LNCaP clone FGC (cell line): ENCODE data around the gene NMNAT3.

Experiments used
- DNase-seq: peaks from one replicate; pipeline ENCODE4 v3.0.0-alpha.2; 2011; ENCODE audit warnings: low read depth
- H3K4me3 ChIP-seq: 2 replicates; pipeline ENCODE4 v1.5.1; 2011; ENCODE audit warnings: mild to moderate bottlenecking, low read depth, low read length, control low read depth
- TF ChIP-seq, protein P1 (sequence below): IDR thresholded peaks from 2 replicates; pipeline ENCODE4 v1.5.1; 2012; ENCODE audit warnings: mild to moderate bottlenecking; ENCODE audit not compliant: control insufficient read depth, insufficient read depth; ENCODE audit errors: extremely low read depth

NMNAT3 gene

DNA sequence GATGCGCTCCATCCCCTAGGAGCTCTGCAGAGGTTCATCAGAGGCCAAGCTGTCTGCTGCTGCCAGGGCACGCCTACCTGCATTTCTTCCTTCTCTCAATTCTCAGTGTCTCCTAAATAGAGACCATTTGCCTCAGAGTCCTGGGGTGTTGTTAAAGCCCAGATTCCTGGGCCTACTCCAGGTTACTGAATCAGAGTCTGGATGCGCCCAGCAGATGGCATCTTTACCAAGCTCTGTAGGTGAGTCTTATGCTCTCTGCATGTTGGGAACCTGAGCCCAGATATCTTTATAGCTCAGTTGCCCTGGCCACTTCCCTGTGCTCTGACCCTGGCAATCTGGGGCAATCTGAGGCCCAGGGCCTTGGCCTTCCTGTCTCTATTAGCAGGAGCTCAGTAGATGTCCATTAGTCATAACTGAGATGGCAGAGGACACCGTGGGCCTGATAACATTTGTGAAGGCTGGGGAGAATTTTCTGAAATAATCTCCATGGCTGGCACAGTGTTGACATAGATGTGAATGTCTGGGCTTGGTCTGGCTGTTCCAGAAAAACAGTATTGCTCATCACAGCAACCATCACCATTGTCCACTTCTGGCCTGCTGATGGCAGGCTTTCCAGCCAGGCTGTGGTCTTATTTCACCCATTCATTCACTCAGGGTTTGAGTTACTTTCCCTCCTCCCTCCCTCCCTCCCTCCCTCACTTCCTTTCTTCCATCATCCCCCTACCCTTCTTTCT, 125.0 kb downstream of the NMNAT3 start:
- TF ChIP-seq, protein P1, sequence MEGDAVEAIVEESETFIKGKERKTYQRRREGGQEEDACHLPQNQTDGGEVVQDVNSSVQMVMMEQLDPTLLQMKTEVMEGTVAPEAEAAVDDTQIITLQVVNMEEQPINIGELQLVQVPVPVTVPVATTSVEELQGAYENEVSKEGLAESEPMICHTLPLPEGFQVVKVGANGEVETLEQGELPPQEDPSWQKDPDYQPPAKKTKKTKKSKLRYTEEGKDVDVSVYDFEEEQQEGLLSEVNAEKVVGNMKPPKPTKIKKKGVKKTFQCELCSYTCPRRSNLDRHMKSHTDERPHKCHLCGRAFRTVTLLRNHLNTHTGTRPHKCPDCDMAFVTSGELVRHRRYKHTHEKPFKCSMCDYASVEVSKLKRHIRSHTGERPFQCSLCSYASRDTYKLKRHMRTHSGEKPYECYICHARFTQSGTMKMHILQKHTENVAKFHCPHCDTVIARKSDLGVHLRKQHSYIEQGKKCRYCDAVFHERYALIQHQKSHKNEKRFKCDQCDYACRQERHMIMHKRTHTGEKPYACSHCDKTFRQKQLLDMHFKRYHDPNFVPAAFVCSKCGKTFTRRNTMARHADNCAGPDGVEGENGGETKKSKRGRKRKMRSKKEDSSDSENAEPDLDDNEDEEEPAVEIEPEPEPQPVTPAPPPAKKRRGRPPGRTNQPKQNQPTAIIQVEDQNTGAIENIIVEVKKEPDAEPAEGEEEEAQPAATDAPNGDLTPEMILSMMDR = peak; percentile 37; the same call in 1 of the 2 replicates
- no peak for DNase-seq
- H3K4me3 ChIP-seq = no peak overlapping the region

DNA sequence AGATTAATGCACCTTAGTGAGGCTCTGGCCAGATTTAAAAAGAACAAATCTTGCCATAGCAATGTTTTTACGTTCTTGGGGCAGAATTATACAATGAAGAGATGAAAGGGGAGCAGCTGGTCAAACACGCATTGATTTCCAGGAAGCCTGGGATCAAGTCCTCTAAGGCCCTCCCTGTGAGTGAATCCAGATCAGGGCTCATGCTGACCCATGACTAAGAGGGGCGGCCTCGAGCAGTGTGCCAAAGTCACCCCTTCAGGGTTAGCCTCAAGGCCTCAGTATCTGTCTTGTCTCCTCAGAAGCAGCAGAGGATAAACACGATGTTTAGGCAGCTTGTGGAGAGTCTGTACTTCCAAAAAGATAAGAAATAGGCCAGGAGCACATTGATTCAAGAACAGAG, 129.0 kb downstream of the NMNAT3 start:
- TF ChIP-seq, protein P1 = no peak
- DNase-seq = no peak
- no peak overlapping the region for H3K4me3 ChIP-seq

DNA sequence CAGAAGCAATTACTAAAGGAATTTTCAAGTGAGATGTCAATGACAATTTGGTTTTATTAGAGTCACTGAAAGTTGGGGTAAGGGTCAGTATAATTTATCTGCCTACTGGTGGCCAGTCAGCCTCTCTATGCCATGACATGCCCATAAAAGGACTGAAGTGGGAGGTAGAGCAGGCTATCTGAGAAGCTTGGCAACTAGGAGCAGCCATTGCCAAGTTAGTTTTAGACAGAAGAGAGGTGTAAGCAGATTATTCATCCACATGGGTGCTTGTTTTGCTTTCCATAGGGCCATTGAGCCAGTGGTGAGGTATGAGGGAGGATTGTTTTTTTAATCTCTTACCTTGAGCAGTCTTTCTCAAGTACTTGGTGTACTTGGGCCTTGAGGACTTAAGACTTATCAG, 130.1 kb downstream of the NMNAT3 start:
- TF ChIP-seq, protein P1 = no peak

DNA sequence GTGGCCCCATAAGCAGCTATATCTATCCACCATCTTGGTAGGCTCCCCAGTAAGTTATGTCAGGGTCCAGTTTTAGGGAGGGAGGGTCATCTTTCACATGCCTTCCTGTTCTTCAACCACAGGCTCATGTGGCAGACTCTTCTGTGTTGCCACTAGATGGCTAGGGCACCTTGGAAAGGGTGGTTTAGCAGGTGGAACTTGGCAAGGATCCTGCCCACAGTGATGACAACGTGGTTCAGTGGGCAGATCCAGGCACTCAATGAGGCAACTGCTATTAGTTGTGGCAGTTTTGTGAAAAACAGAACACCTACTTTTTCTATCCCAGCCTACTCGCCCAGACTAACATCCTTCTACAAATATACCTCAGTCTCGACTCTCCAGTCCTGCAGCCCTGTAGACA, 131.0 kb downstream of the NMNAT3 start:
- H3K4me3 ChIP-seq = no peak overlapping the region
- TF ChIP-seq, protein P1 = no peak
- DNase-seq = no peak

More for the DNA sequence above, 130.1 kb downstream of the NMNAT3 start:
- no peak for DNase-seq
- H3K4me3 ChIP-seq = no peak overlapping the region

DNA sequence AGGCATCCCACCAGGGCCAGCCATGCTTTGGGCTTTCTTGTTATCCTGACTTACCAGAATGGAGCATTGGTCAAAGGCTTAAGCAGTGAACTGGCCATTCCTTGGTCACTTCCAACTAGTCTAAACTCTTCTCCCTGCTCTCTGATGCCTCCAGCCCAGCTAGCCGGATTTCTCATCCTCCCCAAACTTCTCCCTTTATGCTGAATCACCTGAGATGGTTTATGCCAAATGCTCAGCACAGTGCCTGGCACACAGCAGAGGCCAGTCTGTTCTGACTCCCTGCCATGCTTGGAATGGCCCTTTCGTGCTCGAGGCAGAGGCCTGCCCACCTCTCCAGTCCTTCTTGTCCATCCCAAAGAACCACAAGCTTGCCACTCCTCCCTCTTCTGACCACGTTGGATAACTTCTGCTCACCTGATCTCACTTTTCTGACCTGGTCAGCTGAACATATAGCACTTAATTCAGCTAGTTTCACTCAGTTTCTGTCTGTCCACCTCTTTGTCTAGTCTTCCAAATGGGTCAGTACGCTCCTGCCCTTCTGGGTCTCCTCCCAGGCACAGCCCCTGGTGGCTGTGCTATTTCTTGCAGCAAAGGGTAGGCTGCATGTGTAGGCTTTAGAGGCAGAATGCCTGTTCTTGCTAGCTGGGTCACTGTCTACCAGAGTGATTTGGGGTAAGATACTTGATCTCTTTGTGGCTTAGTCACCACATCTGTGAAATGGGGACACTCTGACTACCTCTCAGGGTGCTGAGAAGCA, 136.1 kb downstream of the NMNAT3 start:
- no peak for DNase-seq
- H3K4me3 ChIP-seq = no peak overlapping the region
- TF ChIP-seq, protein P1 = no peak

DNA sequence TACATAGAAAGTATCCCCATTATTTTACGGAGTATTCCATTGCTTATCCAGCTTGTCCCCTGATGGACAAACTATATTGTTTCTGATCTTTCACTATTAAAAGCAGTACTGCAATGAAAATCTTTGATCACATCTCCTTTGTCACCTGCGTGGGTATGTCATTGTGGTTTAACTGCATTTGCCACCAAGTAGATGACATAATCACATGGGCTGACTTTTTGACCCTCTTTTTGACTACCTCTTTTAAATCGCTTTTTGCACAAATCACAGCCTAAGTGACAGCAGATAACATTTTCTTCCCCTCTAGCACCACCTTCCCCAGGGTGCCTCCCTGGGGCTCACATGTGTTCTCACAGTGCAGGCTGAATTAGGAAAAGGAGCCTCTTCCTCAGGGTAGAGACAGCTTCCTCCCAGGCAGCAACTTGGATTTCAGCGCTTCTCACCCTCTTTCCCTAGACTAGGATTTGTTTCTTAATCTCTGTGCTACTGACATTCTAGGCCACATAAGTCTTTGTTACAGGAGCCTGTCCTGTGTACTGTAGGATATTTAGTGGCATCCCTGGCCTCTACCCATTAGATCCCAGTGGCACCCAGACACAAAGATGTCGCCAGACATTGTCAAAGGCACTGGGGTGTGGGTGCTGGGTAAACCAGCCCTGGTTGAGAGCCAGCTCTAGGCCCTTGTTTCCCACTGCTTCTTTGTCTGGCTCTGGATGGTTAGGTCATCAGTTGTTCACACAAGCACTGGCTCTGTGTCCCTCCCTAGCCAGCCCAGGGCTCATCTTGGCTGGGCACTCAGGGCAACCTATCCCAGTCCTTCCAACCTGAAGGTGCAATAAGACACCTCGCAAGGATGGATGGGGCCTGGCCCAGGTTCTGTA, 136.9 kb downstream of the NMNAT3 start:
- no peak for DNase-seq
- H3K4me3 ChIP-seq = no peak overlapping the region
- TF ChIP-seq, protein P1 = no peak
